DLD1 (cell line): ENCODE measurements around the gene STN1.

ENCODE experiments used
- in situ Hi-C: cut with HindIII; loops from 2 replicates; pipeline ENCODE4 v1.10.0; 2017; ENCODE audit warnings: low sequenced_read_pairs

The STN1 gene

DNA sequence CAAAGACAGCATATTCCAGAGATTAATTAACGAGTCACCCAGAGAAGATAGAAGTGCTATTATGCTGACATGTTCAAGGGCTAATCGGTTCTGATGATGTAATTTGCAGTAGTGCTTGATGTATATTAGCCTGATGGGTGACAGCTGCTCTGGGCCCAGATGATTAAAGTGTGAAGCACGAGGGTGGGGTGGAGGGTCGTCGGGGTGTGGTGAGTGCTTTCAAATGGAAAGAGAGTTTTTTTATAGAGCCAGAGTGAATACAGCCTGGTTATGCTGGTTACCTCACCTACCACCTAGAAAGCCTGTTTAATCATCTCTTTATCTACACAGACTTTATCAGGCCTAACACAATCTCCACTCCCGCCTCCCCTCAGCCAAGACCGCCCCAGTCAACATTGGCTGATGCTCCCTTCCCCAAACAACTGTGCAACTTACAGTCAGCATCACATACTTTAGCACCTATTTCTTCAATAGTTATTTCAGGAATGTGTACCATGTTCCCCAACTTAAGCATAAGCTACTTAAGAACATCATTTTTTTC is 11.5 kb upstream of the STN1 start:
- in situ Hi-C loops: no loop called here

DNA sequence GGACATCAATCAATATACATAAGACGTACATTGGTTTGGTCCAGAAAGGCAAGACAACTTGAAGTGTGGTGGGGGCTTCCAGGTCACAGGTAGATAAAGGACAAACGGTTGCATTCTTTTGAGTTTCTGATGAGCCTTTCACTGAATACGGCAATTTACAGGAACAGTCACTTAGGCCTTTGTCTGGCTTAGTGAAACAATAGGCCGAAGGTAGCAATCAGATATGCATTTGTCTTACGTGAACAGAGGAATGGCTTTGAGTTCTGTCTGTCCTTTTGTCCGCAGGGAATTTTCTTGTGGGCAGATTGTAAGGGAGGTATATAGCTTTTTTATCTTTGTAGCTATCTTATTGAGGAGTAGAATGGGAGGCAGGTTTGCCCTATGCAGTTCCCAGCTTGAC is 10.8 kb upstream of the STN1 start:
- in situ Hi-C loops: no loop called here

DNA sequence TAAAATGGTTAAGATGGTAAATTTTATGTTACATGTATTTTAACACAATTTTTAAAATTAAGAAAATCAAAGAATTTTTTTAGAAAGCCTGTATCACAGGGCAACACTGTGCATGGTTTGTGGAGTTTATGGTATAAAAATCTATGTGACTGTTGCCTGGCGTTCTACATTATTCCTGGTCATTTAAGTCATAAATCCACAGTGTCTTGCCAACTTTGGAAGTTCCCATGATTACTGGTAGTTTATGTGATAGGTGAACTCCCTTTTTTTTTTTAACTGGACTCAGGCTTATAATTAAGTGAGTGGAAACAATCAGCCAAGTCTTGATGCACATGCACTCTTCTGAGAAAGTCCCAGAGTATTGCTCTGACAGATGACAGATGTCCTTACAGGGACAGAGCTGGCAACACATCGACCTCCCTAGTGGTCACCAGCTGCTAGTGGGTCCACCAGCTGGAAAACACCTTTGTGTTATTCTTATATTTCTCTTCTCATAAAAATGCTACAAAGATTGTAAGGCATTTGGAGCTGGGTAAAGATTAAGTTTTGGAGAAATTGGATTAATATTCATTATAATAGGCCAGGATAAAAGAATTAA is 8.8 kb upstream of the STN1 start:
- in situ Hi-C loops: no loop called here

DNA sequence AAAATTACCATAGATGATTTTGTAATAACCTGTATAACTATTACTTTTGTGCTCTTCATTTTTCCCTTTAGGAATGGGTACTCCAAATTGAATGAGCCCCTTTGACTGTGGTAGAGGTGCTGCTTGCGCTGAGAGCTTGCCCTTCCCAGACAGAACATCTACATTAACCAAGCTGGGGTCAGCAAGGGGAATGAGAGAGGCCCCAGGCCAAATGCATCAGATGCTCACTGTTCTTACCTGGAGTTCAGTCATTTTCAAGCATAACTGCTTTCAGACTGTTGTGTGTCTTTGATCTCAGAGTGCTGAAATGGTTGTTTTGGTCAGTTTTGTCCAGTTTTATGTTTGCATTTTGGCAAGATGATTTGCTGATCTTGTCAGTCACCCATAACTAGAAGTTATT is 7.6 kb upstream of the STN1 start:
- in situ Hi-C loops: no loop called here

DNA sequence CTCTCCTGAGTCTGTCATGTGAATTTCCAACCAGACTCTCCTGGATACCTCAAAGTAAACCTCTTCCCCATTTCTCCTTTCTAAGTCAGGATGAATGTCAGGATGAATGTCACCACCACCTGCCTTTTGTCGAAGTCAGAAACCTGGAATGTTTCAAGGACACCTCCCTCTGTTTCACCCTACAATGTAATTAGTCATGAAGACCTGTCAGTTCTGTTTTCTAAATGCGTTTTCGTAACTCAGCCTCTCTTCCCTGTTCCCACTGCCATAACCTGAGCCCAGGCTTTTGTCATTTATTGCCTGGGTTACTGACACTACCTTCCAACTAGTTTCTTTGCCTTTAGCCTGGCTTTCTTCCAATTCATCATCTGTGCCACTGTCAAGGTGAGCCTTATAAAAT is 5.5 kb upstream of the STN1 start:
- in situ Hi-C loops: no loop called here

DNA sequence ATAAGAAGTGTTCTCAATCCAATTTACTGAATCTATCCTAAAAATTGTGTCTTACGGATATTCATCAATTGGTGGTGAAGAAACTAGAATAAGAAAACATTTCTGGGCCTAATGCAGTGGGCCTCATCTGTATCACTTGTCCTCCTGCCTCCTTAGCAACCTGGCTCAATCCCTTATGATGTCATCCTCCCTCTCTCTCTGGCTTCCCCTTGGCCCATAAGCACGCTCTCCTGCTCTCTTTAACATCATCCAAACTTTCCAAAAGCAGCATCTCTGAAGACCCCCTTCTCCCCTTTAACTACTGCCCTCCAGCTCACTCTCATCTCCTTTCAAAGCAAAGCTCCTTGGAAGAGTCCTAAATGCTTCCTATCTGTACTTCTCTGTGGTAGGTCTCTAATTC is 4.7 kb upstream of the STN1 start:
- in situ Hi-C loops: no loop called here

DNA sequence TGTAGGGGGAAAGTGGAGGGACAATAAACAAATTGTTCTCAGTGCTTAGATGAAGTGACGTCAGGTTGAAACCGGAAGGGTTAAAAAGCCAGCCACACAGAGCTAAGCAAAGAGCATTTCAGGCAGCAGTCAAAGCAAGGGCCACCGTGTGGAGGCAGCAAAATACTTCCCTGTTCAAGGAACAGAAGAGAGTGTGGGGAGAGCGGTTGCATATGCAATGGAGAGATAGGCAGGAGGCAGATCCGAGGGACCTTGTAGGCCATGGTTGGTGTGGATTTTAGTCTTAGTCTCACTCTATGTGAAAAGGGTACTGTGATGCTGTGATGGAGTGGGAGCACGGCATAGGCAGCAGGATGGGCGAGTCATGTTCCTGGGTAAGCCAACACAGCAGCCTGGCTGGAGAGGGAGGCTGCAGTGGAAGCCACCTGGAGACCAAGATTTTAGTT is 3.8 kb upstream of the STN1 start:
- in situ Hi-C loops: no loop called here

DNA sequence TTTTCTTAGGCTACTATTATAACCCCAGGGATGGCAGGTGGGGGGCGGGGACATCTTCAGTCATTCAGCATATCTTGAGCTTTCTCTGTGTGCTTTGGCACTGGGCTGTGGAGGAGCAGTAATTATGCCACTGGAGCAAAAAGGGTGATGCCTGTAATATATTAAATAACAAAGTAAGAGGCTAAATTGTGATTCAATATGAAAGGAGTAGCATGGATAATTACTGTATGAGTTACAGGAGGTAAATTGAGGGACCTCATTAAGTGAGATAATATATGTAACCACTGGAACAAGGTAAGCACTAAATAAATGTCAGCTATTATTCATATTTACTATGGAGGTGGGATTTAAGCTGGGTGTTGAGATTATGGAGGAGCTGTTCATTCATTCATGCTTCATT is 3.3 kb upstream of the STN1 start:
- in situ Hi-C loops: no loop called here

DNA sequence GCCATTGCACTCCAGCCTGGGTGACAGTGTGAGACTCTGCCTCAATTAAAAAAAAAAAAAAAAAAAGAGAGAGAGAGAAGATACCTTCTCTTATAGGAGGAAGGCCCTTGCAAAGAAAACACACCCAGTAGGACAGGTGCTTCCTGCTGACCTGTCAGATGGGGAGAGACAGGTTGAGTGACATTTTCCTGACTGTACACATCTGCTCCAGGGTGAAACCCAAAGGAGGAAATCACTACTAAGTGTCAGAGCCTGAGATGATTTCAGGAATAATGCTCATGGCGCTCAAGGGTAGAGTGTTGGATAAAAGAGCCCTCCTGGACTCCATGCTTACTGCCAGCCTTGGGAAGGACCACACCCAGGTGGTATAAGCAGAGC is 1.7 kb upstream of the STN1 start:
- in situ Hi-C loops: no loop called here

DNA sequence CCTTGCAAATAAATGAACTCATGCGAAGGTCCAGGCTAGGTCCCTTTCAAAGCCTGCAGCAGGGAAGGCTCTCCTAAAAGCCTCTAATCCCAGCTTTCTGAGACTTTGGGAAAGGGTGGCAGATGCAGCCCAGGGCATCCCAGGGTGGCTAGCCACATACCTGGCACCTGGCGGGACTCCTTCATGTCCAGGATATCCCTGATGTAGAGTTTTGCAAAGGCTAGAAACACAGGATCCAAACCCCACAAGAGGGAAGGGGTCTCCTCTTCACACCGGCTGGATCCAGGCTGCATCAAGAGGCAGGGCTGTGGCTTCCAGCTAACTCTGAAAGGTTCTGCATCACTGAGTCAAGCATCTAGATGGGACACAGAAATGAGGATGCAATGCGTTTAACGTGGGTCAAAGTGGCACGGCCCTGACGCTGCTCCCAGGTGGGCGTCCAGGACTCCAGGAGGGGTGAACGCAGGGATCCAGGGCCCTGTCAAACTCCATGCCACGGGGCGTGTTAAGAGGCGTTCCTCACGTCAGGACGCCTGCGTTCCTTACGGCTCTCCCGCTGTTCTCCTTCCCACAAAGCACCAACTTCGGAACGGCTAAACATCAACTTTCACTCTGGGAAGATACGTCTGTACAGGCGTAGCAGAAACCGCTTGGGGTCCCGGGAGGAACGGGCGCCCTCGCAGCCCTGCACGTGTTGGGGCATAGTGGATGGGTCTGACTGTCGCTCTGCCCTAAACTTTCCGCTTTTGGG is 507 bp downstream of the STN1 start:
- in situ Hi-C loops: no loop called here

DNA sequence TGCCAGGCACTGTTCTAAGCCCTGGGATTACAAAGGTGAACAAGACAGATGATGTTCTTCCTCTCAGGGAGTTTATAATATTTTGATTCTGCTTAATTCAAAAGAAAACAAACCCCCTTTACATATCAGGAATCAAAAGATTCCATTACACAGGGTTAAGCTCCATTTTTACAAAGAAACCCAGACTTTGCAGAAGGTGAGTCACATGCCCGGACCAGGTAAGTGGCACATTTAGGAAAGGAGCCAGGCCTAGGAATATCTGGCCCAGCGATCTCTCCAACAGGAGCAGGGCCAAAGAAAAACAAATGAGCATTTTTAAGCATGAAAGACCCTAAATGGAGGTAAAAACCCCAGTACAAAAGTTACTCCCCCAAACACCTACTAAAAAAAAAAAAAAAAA is 1.1 kb downstream of the STN1 start:
- in situ Hi-C loops: no loop called here

DNA sequence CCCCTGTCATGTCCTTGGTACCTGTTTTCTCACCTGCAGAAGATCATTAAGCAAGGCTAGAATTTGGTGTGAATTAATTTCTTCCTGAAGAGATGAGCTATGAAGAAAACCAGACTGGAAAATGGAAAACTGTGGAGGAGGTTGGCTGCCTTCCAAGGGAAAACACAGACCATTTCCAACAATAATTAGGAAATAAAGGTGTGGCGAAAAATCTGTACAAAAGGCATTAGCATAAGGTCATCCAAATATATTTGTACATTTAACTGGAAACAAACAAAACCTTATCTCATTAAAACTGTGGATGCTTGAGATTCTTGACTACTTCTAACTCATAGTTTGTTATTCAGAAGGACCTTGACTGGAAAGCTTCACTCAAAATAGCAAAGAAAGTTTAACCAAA is 1.7 kb downstream of the STN1 start:
- in situ Hi-C loops: no loop called here

DNA sequence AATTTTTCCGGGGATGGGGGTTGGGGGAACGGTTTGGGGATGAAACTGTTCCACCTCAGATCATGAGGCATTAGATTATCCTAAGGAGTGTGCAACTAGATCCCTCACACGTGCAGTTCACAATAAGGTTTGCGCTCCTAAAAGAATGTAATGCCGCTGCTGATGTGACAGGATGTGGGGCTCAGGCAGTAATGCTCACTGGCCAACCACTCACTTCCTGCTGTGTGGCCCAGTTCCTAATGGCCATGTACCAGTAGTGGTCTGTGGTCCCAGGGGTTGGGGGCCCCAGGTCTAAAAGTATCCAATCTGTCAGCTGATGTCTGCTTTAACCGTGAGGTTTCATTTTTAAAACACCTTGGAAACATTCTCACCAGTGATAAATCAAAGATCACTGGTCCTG is 2.2 kb downstream of the STN1 start:
- in situ Hi-C loops: no loop called here

DNA sequence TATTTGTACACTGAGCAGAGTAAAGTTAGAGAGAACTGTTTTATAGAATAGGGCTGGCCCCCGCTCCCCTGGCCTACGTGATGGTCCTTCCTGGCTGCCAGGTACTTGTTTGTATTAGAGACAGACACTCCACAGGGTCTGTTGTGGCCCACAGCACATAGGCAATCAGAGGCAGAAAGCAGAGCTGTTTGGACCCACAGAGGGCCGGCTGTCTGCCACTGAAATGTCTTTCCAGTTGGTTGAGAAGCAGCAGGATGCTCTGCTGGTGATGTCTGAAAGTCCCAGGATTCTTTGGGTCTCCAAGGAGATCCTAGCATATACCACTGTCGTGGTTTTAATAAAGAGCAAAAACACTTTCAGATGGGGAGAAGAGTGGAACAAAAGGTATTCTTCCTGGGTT is 5.2 kb downstream of the STN1 start:
- in situ Hi-C loops: no loop called here

DNA sequence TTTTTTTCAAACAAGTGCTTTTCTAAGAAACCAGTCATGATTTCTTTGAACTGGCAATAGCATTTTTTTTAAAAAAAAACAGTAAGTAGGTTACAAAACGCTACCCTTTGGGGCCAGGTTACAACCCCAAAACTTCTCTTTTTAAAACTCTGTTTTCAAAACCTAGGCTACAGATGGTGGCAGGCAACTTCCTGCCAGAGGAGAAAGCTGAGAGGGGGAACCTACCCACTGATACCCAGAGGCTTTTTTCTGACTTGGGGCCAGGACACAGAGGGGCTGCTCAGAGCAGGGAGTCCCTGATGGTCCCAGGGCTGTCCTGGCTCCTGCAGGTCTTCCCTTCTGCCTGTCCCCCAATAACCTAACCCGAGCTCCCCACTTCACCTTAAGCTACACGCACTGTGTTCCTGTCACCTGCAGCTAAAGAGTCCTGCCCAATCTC is 6.9 kb downstream of the STN1 start:
- in situ Hi-C loops: no loop called here

DNA sequence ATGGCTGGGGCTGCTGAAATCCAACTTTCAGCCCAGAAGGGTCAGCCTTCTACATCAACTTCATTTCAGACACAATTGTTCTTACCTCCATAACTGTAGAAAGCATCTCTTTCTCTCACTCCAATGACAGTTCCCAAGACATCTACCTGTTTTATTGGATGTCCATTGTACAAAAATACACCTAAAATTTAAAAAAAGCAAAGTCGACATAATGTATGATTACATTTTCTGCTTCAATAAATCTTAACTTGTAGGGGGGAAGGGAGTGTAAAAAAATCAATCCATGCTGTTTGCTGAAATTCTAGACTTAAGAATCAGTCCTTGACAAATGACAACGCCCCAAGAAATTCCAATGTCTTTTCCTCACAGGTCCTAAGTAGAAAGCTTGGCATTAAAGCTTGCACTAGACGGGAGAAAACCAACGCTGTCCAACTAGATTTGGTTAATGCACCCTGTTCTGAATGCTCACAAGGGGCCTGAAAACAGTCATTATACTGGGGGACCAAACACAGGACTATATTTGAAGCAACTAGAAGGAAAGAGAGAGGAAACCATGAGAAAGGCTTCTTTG is 7.5 kb downstream of the STN1 start:
- in situ Hi-C loops: no loop called here

DNA sequence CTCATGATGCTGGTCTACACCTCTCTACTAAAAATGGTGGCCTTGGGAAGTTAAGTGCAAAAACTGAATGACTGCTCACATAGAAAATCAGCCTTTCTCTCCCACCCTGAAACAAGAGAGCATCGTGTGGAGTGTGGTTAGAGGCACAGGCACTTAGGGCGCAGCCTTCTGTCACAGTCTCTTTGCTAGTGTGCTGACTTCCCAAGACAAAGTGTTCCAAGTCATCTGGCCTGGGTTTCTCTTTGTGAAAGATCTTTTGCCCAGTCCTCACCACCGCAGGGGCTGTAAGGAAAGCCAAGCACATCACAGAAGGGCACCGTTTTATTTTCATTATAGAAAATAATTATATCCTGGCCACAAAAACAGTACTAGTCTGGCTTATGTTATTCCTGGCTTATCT is 12.5 kb downstream of the STN1 start:
- in situ Hi-C loops: no loop called here

DNA sequence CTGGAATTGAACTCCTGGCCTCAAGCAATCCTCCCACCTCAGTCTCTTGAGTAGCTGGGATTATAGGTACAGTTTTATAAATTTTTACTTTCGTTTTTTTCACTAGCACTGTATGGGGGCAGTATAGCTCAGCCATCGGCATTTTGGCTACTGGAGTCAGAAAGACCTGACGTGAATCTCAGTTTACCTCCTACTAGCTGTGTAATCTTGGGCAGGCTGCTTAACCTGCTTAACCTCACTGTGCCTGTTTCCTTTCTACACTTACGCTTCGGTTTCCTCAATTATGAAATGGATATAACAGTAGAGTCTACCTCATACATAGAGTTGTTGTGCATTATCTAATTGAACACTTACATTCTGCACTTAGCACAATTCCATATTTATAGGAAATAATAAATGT is 16.7 kb downstream of the STN1 start:
- in situ Hi-C loops: no loop called here

DNA sequence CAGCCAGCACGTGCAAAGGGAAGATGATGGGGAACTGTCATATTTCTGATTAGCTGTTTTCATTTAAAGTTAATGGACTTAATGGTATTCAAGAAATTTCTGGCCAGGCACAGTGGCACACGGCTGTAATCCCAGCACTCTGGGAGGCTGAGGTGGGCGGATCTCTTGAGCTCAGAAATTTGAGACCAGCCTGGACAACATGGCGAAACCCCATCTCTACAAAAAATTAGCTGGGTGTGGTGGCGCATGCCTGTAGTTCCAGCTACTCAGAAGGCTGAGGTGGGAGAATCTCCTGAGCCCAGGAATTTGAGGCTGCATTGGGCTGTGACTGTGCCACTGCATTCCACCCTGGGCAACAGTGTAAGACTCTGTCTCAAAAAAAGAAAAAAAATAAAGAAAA is 18.7 kb downstream of the STN1 start:
- in situ Hi-C loops: no loop called here

DNA sequence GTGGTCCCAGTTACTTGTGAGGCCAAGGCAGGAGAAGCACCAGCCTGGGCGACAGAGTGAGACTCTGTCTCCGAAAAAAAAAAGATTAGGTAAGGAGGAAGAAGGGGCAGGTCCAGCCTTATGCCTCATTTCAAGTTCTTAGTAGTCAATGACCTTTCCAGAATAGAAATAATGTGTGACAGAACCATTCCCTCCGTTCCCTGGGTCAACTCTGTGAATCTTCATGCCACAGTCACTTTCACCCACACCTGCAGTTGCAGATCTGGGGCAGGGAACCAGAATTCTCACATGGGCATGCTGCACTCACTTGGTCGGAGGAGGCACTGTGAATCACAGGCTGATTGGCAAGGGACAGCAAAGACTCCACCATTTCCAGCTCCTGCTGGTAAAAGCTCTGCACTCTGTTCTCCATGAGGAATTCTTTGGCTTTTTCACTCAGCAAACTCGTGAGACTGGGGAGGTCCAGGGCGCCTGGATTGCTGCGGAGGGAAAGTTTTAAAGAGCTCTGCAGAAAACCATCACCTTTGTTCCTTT is 20.7 kb downstream of the STN1 start:
- in situ Hi-C loops: no loop called here

DNA sequence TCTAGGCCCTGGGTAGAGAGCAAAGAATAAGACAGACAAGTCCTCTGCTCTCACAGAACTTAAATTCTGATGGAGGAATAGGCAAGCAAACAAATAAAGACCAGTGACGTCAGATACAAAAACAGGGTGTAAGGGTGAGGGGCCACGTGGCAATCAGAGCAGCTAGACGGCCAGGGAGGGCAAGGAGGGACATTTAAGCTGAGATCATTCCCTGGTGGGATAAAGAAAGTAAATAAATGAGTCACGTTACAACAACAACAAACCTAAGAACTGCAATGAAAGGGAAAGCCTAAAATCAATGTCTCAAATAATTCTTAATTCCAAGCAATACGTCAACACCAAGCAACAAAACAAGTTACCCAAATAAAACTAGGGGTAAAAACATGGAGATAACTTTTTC is 21.8 kb downstream of the STN1 start:
- in situ Hi-C loops: no loop called here
